BE2C (cell line): Measurements from ENCODE around the gene RNF130.

Experiments
- DNase-seq: peaks from one replicate; pipeline ENCODE4 v3.0.0-alpha.2; 2020
- H3K27me3 ChIP-seq: fragments of 250-450 bp; sonication (Bioruptor Pico); 2 replicates; pipeline ENCODE4 v1.5.1; 2020; ENCODE audit warnings: mild to moderate bottlenecking
- H3K36me3 ChIP-seq: fragments of 250-450 bp; sonication (Bioruptor Pico); 2 replicates; pipeline ENCODE4 v1.5.1; 2020; ENCODE audit warnings: mild to moderate bottlenecking
- H3K4me1 ChIP-seq: fragments of 250-450 bp; sonication (Bioruptor Pico); 2 replicates; pipeline ENCODE4 v1.5.1; 2020
- H3K4me3 ChIP-seq: 2 replicates; pipeline ENCODE4 v1.5.1; 2011; ENCODE audit warnings: low read depth, low read length
- H3K9me3 ChIP-seq: fragments of 250-450 bp; sonication (Bioruptor Pico); 2 replicates; pipeline ENCODE4 v1.5.1; 2020
- TF ChIP-seq, protein P1 (sequence below): IDR thresholded peaks from 2 replicates; pipeline ENCODE4 v1.5.1; 2012; ENCODE audit warnings: mild to moderate bottlenecking, low read depth, low read length

RNF130 gene

DNA sequence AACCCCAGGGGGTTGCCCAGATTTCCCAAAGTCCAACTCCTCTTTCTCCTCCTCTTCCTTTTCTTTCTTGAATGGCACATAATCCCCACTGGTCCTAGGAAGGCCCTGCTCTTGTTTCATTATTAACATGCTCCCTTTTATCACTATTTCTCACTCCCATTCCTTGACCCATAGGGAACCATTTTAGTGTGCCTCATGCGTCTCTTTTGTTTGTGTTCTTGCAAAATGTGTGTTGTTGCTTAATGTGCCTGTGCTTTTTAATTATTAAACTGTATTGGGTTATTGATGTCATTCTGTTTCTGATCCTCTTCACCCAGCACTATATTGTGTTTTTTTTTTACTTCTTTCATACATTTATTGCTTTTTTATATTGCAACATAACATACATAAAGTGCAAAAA lies 4.1 kb upstream of the RNF130 start:
- H3K4me3 ChIP-seq: no peak overlapping the region
- TF ChIP-seq, protein P1, sequence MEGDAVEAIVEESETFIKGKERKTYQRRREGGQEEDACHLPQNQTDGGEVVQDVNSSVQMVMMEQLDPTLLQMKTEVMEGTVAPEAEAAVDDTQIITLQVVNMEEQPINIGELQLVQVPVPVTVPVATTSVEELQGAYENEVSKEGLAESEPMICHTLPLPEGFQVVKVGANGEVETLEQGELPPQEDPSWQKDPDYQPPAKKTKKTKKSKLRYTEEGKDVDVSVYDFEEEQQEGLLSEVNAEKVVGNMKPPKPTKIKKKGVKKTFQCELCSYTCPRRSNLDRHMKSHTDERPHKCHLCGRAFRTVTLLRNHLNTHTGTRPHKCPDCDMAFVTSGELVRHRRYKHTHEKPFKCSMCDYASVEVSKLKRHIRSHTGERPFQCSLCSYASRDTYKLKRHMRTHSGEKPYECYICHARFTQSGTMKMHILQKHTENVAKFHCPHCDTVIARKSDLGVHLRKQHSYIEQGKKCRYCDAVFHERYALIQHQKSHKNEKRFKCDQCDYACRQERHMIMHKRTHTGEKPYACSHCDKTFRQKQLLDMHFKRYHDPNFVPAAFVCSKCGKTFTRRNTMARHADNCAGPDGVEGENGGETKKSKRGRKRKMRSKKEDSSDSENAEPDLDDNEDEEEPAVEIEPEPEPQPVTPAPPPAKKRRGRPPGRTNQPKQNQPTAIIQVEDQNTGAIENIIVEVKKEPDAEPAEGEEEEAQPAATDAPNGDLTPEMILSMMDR: no peak
- peaks cover 12% of the 10 kb centered on the region for H3K27me3 ChIP-seq
- DNase-seq: no peak
- no peaks in the 10 kb centered on the region for H3K4me1 ChIP-seq
- H3K36me3 ChIP-seq: no peaks in the 10 kb centered on the region; the same call in 1 of the 2 replicates
- H3K9me3 ChIP-seq: peaks cover 12% of the 10 kb centered on the region

DNA sequence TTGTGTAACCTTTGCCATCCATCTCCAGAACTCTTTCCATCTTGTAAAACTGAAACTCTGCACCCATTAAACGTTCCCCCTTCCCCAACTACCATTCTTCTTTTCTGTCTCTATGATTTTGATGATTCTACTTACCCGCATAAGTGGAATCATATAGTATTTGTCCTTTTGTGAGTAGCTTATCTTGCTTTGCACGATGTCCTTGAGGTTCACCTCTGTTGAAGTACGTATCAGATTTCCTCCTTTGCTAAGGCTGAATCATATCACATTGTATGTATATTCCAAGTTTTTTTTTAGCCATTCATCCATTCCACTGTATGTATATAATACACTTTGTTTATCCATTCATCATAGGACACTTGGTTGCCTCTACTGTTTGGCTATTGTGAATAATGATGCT lies 2.9 kb upstream of the RNF130 start:
- TF ChIP-seq, protein P1: no peak
- no peaks in the 10 kb centered on the region; the same call in 1 of the 2 replicates for H3K36me3 ChIP-seq
- H3K4me1 ChIP-seq: no peaks in the 10 kb centered on the region
- peaks cover 24% of the 10 kb centered on the region for H3K27me3 ChIP-seq
- no peak overlapping the region for H3K4me3 ChIP-seq
- H3K9me3 ChIP-seq: peaks cover 12% of the 10 kb centered on the region
- no peak for DNase-seq

DNA sequence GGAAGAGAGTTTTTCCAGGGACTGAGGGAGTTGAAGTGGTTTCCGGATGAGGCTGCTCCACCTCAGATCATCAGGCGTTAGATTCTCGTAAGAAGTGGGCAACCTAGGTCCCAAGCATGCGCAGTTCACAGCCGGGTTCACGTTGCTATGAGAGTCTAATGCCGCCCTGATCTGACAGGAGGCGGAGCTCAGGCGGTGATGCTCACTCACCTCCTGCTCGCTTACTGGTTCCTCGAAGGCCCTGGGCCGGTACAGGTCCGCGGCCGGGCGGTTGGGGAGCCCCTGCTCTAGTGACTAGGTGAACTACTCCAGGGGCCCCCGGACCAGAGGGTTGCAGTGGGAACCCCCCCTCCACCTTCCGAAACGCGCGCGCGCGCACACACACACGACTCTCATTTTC lies 997 bp upstream of the RNF130 start:
- DNase-seq: no peak
- H3K9me3 ChIP-seq: peaks cover 12% of the 10 kb centered on the region
- peaks cover 24% of the 10 kb centered on the region for H3K27me3 ChIP-seq
- TF ChIP-seq, protein P1: no peak
- no peaks in the 10 kb centered on the region for H3K4me1 ChIP-seq
- H3K4me3 ChIP-seq: no peak overlapping the region
- no peaks in the 10 kb centered on the region; the same call in 1 of the 2 replicates for H3K36me3 ChIP-seq

DNA sequence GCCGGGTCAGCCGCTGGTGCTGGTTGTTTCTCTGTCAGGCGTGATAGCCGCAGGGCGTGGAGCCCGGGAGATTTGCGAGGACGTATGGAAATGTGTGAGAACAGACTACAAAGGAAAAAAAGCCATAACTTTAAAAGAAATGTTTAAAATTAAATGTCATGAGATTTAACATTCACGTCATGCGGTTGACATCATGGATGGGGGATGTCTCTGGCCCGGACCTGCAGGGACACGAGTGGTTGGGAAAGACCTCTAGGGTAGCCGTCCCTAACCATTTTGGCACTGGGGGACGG lies 643 bp upstream of the RNF130 start:
- Histone ChIP-seq H3K36me3 (no peaks in the 10 kb centered on the region; the same call in 1 of the 2 replicates), H3K4me3 (no peak overlapping the region), H3K4me1 (no peaks in the 10 kb centered on the region), H3K27me3 (peaks cover 24% of the 10 kb centered on the region), H3K9me3 (peaks cover 12% of the 10 kb centered on the region)
- TF ChIP-seq, protein P1: no peak
- no peak for DNase-seq

DNA sequence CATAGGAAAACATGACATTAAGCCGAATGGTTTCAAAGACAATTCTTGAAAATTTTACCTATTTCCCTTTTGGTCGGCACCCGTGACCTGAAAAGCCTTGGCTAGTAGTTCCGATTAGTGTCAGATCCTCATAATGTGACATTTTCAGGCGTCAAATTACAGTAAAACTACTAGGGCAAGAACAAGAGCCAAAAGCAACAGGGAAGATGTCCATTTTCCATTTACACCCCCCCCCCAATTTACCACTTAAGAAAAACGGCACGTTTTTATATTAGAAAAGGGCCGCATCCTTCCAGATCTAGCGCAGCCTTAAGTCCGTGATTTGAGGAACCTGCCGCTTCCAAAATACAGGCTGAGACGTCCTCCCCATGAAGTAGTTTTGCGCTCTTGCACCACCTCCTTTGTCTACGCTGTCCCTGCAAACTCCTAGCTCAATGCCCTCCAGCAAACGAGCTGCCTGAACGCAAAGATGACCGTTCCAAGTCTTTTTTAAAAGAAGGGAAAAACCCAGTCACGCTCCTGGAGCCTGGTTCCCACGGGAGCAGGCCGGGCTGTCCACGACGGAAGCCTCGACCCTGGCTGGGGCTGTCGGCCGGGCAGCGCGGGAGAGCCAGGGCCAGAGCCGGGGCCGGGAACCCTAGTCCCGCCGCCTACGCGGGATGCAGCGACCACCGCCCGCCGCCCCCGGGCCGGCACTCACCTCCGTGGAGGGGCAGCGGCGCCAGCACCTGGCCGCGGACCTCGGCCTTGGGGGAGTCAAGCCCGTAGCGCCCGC lies 616 bp downstream of the RNF130 start:
- peaks cover 12% of the 10 kb centered on the region for H3K9me3 ChIP-seq
- H3K27me3 ChIP-seq: peaks cover 24% of the 10 kb centered on the region
- H3K4me1 ChIP-seq: no peaks in the 10 kb centered on the region
- H3K36me3 ChIP-seq: no peaks in the 10 kb centered on the region; the same call in 1 of the 2 replicates
- TF ChIP-seq, protein P1: no peak
- no peak for DNase-seq
- H3K4me3 ChIP-seq: peak overlapping the region; percentile 76

DNA sequence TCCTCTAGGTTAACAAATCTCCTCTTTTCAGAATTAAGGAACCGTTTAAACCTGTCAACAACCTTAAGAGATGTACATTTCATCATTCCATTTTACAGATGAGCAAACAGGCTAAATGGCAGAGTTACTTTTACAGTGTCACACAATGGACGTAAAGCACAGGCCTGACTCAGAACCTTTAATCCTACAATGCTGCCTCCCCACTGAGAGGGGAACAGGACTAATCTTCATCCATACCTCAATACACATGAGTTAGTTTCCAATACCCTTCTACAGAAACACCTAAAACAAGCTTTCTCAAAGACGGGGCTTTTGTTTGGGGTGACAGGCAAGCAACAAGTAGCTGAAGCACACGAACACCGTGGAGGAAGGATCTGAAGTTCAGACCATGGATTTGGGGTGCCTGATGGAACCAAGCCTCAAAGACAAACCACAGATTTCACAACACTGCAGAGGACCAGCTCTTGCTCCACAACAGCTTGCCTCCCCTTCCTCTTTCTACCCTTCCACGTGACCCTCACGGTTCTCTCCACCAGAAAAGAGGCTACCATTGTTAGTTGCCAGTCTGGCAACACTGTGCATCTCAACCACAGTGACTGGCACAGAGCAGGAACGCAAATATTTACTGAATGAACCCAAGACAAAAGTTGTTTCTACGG lies 1.8 kb downstream of the RNF130 start:
- no peak for DNase-seq
- Histone ChIP-seq H3K36me3 (no peaks in the 10 kb centered on the region; the same call in 1 of the 2 replicates), H3K9me3 (peaks cover 12% of the 10 kb centered on the region), H3K4me1 (no peaks in the 10 kb centered on the region), H3K4me3 (peak overlapping the region; percentile 76; the same call in 1 of the 2 replicates), H3K27me3 (peaks cover 24% of the 10 kb centered on the region)
- TF ChIP-seq, protein P1: no peak
